ENCODE measurements around the gene BRD3. TPM values are rescaled to one million over a fixed set of nuclear protein-coding genes. Genes with fewer than 3 reads are reported as not detected.
"Not testable (repeated sequence)": the region's sequence is repeated elsewhere in the genome, so short reads cannot be mapped to it uniquely, and the experiment has no call there.

The BRD3 gene
- total RNA-seq, 1 experiment from 2014 or later = 63.1 TPM

- H3K4me1 ChIP-seq (ENCODE audit: insufficient read depth, low read length) = no peaks in the 10 kb centered on the region
- no peak overlapping the region for H2BK120ac ChIP-seq (ENCODE audit: low read depth, low read length, poor library complexity, severe bottlenecking)
- no peak overlapping the region for H2BK12ac ChIP-seq (ENCODE audit: insufficient read length, low read depth, low read length)
- no CpG with 5 or more reads among the region's 6 CpGs for WGBS (ENCODE audit: extremely low coverage, insufficient read length, low lambda C conversion rate)
- H2BK5ac ChIP-seq (ENCODE audit: insufficient read length, low read length) = no peak overlapping the region
- no peak overlapping the region for H3K18ac ChIP-seq (ENCODE audit: insufficient read length, low read depth, low read length)
- H4K5ac ChIP-seq (ENCODE audit: insufficient read length, low read depth, low read length) = no peak overlapping the region
- Mint-ChIP-seq H3K36me3 (ENCODE audit: insufficient read depth in 1 of 3, low read depth in 3 of 3) (peaks cover 9 to 15% (median 10%) of the 10 kb centered on the region in 3 experiments), H3K9me3 (peaks cover 37 to 38% of the 10 kb centered on the region in 2 experiments), H3K27ac (no peak overlapping the region), H3K4me3 (no peak overlapping the region), H3K27me3 (ENCODE audit: low read depth) (peaks cover 55% of the 10 kb centered on the region), H3K4me1 (peaks cover 3 to 8% of the 10 kb centered on the region in 2 experiments; a peak in 3 of 4 replicates)
- H4K8ac ChIP-seq (replicated peaks; ENCODE audit: insufficient read length, low read depth, low read length) = no peak overlapping the region
- H3K56ac ChIP-seq (ENCODE audit: insufficient read length, low read depth, low read length) = no peak overlapping the region
- no peak overlapping the region for H3K4me2 ChIP-seq (ENCODE audit: insufficient read depth, insufficient read length, low read length)
- H2BK20ac ChIP-seq (ENCODE audit: low read depth, low read length, poor library complexity, severe bottlenecking) = no peak overlapping the region
- H3K79me2 ChIP-seq (ENCODE audit: insufficient read depth, low read length) = no peaks in the 10 kb centered on the region
- H3K27me3 ChIP-seq (ENCODE audit: insufficient read depth, low read length) = no peaks in the 10 kb centered on the region; the same call in 1 of the 2 replicates
- H4K20me1 ChIP-seq (ENCODE audit: control insufficient read depth, insufficient read depth, insufficient read length) = no peaks in the 10 kb centered on the region
- H3K79me1 ChIP-seq (ENCODE audit: insufficient read depth, low read depth, low read length, poor library complexity, severe bottlenecking) = no peaks in the 10 kb centered on the region
- no peak for DNase-seq
- no peak overlapping the region for H3K14ac ChIP-seq (ENCODE audit: insufficient read depth, low read length)
- no peak overlapping the region for H2AK5ac ChIP-seq (ENCODE audit: insufficient read length, low read length)
- no peak for TF ChIP-seq CTCF (conservative IDR thresholded peaks at IDR 0.05)
- H2BK15ac ChIP-seq (ENCODE audit: low read depth, low read length) = no peak overlapping the region
- H4K91ac ChIP-seq (ENCODE audit: insufficient read length, low read depth, low read length) = no peak overlapping the region
- no peak overlapping the region for H3K9ac ChIP-seq (ENCODE audit: extremely low read depth, insufficient read length, low read length)
- no peak overlapping the region for H3K23ac ChIP-seq (ENCODE audit: insufficient read length, low read depth, low read length)
- peaks cover 3% of the 10 kb centered on the region for H3K23me2 ChIP-seq (ENCODE audit: insufficient read length, low read depth, low read length, poor library complexity, severe bottlenecking)
- H3K9me3 ChIP-seq (ENCODE audit: control insufficient read depth, low read depth, low read length) = peaks cover under 1% of the 10 kb centered on the region
- H2AFZ ChIP-seq (ENCODE audit: low read length) = no peak overlapping the region
- H3T11ph ChIP-seq (ENCODE audit: low read length) = no peak overlapping the region
- no peak overlapping the region for H3K4ac ChIP-seq (ENCODE audit: low read depth, low read length)
- H3K27ac ChIP-seq (ENCODE audit: insufficient read length, low read depth, low read length) = no peak overlapping the region
Measured at GRCh38 chr9:134073500-134073899, 5.7 kb upstream of the BRD3 start.

GRCh38 chr9:134072683-134073082, 4.9 kb upstream of the BRD3 start:
- H3T11ph ChIP-seq (ENCODE audit: low read length); H4K8ac ChIP-seq (replicated peaks; ENCODE audit: insufficient read length, low read depth, low read length); H3K4me1 ChIP-seq (ENCODE audit: insufficient read depth, low read length); H4K20me1 ChIP-seq (ENCODE audit: control insufficient read depth, insufficient read depth, insufficient read length); H3K23me2 ChIP-seq (ENCODE audit: insufficient read length, low read depth, low read length, poor library complexity, severe bottlenecking); H3K4me3 Mint-ChIP-seq; H3K14ac ChIP-seq (ENCODE audit: insufficient read depth, low read length); H3K79me1 ChIP-seq (ENCODE audit: insufficient read depth, low read depth, low read length, poor library complexity, severe bottlenecking); H3K79me2 ChIP-seq (ENCODE audit: insufficient read depth, low read length); H2AFZ ChIP-seq (ENCODE audit: low read length); H3K9ac ChIP-seq (ENCODE audit: extremely low read depth, insufficient read length, low read length); H3K18ac ChIP-seq (ENCODE audit: insufficient read length, low read depth, low read length); H2BK15ac ChIP-seq (ENCODE audit: low read depth, low read length); H2BK12ac ChIP-seq (ENCODE audit: insufficient read length, low read depth, low read length); H2BK5ac ChIP-seq (ENCODE audit: insufficient read length, low read length); H4K91ac ChIP-seq (ENCODE audit: insufficient read length, low read depth, low read length); H3K9me3 ChIP-seq (ENCODE audit: control insufficient read depth, low read depth, low read length); H3K4me1 Mint-ChIP-seq; H3K27ac ChIP-seq (ENCODE audit: insufficient read length, low read depth, low read length); H3K56ac ChIP-seq (ENCODE audit: insufficient read length, low read depth, low read length); H3K4ac ChIP-seq (ENCODE audit: low read depth, low read length); H3K27ac Mint-ChIP-seq; H3K27me3 ChIP-seq (ENCODE audit: insufficient read depth, low read length); H4K5ac ChIP-seq (ENCODE audit: insufficient read length, low read depth, low read length); DNase-seq; H2AK5ac ChIP-seq (ENCODE audit: insufficient read length, low read length); H2BK120ac ChIP-seq (ENCODE audit: low read depth, low read length, poor library complexity, severe bottlenecking); H2BK20ac ChIP-seq (ENCODE audit: low read depth, low read length, poor library complexity, severe bottlenecking); H3K4me2 ChIP-seq (ENCODE audit: insufficient read depth, insufficient read length, low read length); H3K23ac ChIP-seq (ENCODE audit: insufficient read length, low read depth, low read length): not testable (repeated sequence)
- Mint-ChIP-seq H3K9me3 (peaks cover 37 to 38% of the 10 kb centered on the region in 2 experiments), H3K36me3 (ENCODE audit: insufficient read depth in 1 of 3, low read depth in 3 of 3) (peaks cover 9 to 15% (median 10%) of the 10 kb centered on the region in 3 experiments), H3K27me3 (ENCODE audit: low read depth) (peaks cover 55% of the 10 kb centered on the region)
- no CpG with 5 or more reads among the region's 7 CpGs for WGBS (ENCODE audit: extremely low coverage, insufficient read length, low lambda C conversion rate)

Data from H9 (cell line).